Choroid plexus epithelial cell (primary cell): ENCODE data around the gene PTX3.

Source experiments
- DNase-seq: peaks from one replicate; pipeline ENCODE4 v3.0.0-alpha.2; 2010; ENCODE audit warnings: low read depth
- H3K4me3 ChIP-seq: 2 replicates; pipeline ENCODE4 v1.5.1; 2011; ENCODE audit warnings: low read depth, mild to moderate bottlenecking, control low read depth, low read length, moderate library complexity
- TF ChIP-seq, protein P1 (sequence below): conservative IDR thresholded peaks from 2 replicates; pipeline ENCODE4 v1.5.1; 2011; ENCODE audit warnings: low read depth, mild to moderate bottlenecking, control low read depth, inconsistent platforms, low read length, moderate library complexity

The PTX3 gene

DNA sequence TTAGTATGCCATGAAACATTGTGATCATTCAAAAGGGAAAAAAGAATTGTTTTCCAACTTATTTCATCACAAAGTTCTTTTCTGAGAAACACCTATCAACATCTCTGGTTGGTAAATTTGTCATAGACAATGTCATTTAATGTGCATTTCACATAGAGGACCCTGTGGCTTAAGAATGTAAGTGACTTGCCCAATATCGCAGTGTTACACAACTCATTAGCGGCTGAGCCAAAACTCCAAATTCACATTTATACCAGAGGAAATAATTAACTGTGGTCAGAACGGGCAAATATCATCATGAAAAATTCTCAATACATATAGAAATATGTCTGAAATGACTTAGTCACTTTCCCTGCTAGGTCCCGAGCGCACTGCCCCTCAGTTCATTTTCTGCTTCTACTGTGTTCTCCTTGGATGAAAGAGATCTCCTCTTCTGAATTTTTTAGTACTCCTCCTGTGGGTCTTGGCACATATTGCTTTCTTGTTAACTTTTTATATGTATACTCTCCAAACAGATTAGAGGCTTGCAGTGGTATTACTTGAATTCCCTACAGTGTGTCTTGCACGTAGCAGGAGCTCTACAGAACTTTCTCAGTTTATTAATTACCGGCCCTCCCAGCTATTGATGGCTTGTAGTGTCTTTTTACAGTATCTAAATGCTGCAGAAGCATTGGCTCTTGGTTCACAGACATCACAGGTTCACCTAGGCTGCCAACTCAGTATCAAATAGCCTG is 33.1 kb downstream of the PTX3 start:
- no peak for DNase-seq
- no peak overlapping the region for H3K4me3 ChIP-seq
- TF ChIP-seq, protein P1, sequence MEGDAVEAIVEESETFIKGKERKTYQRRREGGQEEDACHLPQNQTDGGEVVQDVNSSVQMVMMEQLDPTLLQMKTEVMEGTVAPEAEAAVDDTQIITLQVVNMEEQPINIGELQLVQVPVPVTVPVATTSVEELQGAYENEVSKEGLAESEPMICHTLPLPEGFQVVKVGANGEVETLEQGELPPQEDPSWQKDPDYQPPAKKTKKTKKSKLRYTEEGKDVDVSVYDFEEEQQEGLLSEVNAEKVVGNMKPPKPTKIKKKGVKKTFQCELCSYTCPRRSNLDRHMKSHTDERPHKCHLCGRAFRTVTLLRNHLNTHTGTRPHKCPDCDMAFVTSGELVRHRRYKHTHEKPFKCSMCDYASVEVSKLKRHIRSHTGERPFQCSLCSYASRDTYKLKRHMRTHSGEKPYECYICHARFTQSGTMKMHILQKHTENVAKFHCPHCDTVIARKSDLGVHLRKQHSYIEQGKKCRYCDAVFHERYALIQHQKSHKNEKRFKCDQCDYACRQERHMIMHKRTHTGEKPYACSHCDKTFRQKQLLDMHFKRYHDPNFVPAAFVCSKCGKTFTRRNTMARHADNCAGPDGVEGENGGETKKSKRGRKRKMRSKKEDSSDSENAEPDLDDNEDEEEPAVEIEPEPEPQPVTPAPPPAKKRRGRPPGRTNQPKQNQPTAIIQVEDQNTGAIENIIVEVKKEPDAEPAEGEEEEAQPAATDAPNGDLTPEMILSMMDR = no peak

DNA sequence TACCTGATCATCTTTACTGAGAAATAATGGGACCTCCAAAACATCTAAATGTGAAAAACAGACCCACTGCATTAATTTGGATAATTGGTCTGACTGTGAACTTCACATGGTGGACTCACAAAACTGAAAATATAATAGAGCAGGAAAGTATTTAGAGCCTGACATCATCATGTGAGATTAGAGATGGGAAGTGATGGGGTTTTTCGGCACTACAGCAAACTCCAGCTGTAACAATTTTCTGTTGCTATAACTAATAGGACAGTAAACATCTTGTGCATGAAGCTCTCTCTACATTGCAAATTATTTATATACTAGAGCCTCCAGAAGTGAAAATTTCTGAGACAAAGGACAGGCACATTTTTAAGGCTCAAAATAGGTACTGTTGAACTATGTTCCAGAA is 34.4 kb downstream of the PTX3 start:
- no peak overlapping the region for H3K4me3 ChIP-seq
- TF ChIP-seq, protein P1 = no peak
- DNase-seq = peak; percentile 51

DNA sequence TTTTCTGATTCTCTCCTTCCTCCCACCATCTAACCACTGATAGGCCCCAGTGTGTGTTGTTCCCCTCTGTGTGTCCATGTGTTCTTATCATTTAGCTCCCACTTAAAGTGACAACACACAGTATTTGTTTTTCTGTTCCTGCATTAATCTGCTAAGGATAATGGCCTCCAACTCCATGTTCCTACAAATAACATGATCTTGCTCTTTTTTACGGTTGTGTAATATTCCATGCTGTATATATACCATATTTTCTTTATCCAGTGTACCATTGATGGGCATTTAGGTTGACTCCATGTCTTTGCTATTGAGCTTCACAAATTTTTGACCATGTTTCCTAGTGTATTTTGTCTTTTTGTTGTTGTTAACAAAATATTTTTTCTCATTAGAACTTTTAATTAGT is 36.0 kb downstream of the PTX3 start:
- no peak for DNase-seq
- TF ChIP-seq, protein P1 = no peak
- no peak overlapping the region for H3K4me3 ChIP-seq

DNA sequence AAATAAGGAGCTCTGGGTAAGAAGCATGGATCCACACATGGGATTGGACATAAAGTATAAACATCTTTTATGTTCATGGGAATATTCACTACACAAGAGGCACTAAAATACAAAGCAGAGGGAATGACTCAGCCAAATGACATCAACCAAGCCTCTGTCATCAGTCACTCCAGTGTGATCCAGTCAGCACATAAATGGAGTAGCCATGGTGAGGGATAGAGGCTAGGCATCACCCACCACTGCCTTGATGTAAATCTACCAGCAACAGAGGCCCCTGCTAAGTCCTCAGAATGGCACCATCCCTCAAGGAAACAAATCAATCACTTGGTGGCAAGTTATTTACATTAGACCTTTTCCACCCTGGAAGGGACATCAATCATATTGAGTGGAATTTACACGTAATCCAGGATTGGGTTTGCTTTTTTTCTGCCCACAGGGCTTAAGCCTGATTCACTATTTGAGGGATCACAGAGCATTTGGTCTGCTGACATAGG is 39.3 kb downstream of the PTX3 start:
- no peak overlapping the region for H3K4me3 ChIP-seq
- TF ChIP-seq, protein P1 = no peak
- peak; percentile 34 for DNase-seq

DNA sequence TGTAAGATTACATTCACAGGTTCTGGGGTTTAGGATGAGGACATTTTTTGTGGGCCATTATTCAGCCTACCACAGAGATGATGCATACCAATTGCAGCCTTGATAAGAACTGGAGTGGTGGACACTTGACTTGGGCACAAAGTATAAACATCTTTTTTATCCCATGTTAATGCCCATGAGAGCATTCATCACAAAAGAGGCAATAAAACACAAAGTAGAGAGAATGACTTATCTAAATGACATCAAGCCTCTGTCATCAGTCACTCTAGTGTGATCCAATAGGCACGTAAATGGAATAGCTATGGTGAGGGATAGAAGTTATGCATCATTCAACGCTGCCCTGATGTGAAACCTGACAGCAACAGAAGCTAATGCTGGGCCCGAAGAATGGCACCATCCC is 40.8 kb downstream of the PTX3 start:
- no peak overlapping the region for H3K4me3 ChIP-seq
- TF ChIP-seq, protein P1 = no peak
- DNase-seq = no peak

DNA sequence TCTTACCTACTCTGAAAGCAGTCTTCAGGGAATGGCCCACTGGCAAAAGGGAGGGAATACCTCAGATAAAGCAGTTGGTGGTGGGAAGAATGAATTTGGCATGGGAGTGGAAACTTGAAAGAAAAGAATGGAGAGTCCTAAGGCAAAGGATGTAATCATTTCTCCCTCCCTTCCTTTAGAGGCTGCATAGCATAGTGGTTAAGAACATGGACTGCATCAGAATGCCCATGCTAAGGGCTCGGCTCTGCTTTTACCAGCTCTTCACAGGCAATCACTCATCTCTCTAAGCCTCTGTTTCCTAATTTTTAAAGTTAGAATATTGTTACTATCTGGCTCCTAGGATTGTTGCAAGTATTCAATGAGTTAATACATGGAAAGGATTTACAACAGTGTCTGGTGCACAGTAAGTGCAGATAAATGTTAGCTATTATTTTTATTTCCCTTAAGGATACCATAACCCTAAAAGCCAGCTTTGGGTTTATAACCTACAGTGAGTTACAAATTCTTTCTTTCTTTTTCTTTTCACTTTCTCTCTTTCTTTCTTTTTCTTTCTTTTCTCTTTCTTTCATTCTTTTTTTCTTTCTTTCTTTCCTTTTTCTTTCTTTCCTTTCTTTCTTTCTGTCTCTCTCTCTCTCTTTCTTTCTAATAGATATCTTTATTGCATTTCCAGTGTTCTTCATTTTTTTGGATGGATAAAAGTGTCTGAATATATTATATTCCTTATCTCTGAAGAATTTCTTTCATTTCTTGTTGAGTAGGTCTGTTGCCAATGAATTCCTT is 43.0 kb downstream of the PTX3 start:
- TF ChIP-seq, protein P1 = no peak
- DNase-seq = no peak
- H3K4me3 ChIP-seq = no peak overlapping the region
